ENCODE data around the gene PPFIA3. TPM values are rescaled to one million over a fixed set of nuclear protein-coding genes. Genes with fewer than 3 reads are reported as not detected.

PPFIA3 gene
- total and polyA plus RNA-seq, 2 of the 8 experiments (the other 6 are each of a cell fraction or from before 2014, with no cell fraction given) = 15.9 to 25.3 TPM

- WGBS, 2 experiments (ENCODE audit: extremely low coverage in 1 of 2, insufficient coverage in 1 of 2, insufficient read length in 1 of 2, insufficient replicate concordance in 2 of 2, low coverage in 1 of 2, low lambda C conversion rate in 2 of 2, missing lambda C conversion rate in 1 of 2) = 79% methylated on average over 8 of the region's 8 CpGs; no CpG with 5 or more reads in 1 of the 2 experiments
- DNase-seq (ENCODE audit: low read depth in 1 of 2, low spot score in 2 of 2) = peak; percentile 66 to 90
- no peak overlapping the region for H4K91ac ChIP-seq (replicated peaks; ENCODE audit: insufficient read length, low read length)
- peak; percentile 88 to 95 for TF ChIP-seq RAD21 (IDR thresholded peaks at IDR 0.05 in 1 of 2, conservative IDR thresholded peaks at IDR 0.05 in 1 of 2; ENCODE audit: low read depth in 2 of 2, low read length in 2 of 2)
- no peak for TF ChIP-seq KDM4A (IDR thresholded peaks at IDR 0.05; ENCODE audit: low read depth, low read length, severe bottlenecking)
- TF ChIP-seq POLR2A (IDR thresholded peaks at IDR 0.05; ENCODE audit: control extremely low read depth in 1 of 2, low read depth in 2 of 2, low read length in 2 of 2) = peak in 1 of 2 experiments; percentile 54; a peak in 2 of 3 replicates
- no peak for TF ChIP-seq TAF1 (IDR thresholded peaks at IDR 0.05; ENCODE audit: low read depth, low read length)
- no peak for TF ChIP-seq RNF2 (IDR thresholded peaks at IDR 0.05; ENCODE audit: borderline replicate concordance, low read depth, low read length, missing control alignments, poor library complexity, severe bottlenecking)
- TF ChIP-seq CTCF (IDR thresholded peaks at IDR 0.05; ENCODE audit: control extremely low read depth in 1 of 3, insufficient read depth in 1 of 3, low read depth in 1 of 3, low read length in 3 of 3) = peak; percentile 95 to 99 (median 98)
- TF ChIP-seq YY1 (IDR thresholded peaks at IDR 0.05; ENCODE audit: low read depth, low read length) = no peak
- TF ChIP-seq SIX5 (IDR thresholded peaks at IDR 0.05; ENCODE audit: low read depth, low read length) = no peak
Measured at GRCh38 chr19:49097453-49098288, 21.7 kb upstream of the PPFIA3 start.

More at GRCh38 chr19:49097453-49098288, 21.7 kb upstream of the PPFIA3 start:
- peaks cover 32 to 66% (median 56%) of the 10 kb centered on the region in 4 experiments for H3K36me3 ChIP-seq (ENCODE audit: control insufficient read depth in 2 of 4, insufficient read depth in 4 of 4, low read length in 3 of 4)
- H3K4me1 ChIP-seq (replicated peaks in 1 of 4; ENCODE audit: control insufficient read depth in 3 of 4, insufficient read depth in 4 of 4, low read length in 3 of 4) = no peaks in the 10 kb centered on the region
- no peak overlapping the region for H3K14ac ChIP-seq (ENCODE audit: insufficient read length)
- no peak overlapping the region for H4K5ac ChIP-seq (ENCODE audit: insufficient read length, low read depth, low read length)
- CTCF ChIA-PET (ENCODE audit: partially characterized antibody) = interaction anchor here (0.7 to 3.8 kb wide), 45 partner anchors 8 to 165 kb away, joined by 3 to 38 read pairs (median 6); partner anchors contain the start of genes GYS1, HRC, KCNA7 and LIN7B
- H3K56ac ChIP-seq (replicated peaks; ENCODE audit: insufficient read length, low read depth, low read length) = no peak overlapping the region
- no peak overlapping the region for H3K4ac ChIP-seq (replicated peaks; ENCODE audit: insufficient read length, low read depth, low read length)
- H4K20me1 ChIP-seq (replicated peaks in 1 of 2; ENCODE audit: control insufficient read depth in 1 of 2, insufficient read depth in 2 of 2, low read length in 2 of 2) = peaks cover 15 to 27% of the 10 kb centered on the region in 2 experiments
- H3K79me2 ChIP-seq (ENCODE audit: control insufficient read depth in 1 of 2, insufficient read depth in 2 of 2, low read length in 2 of 2) = peaks cover 0 to 40% of the 10 kb centered on the region in 2 experiments; a peak in 2 of 4 replicates
- H2BK20ac ChIP-seq (ENCODE audit: low read length) = no peak overlapping the region
- peak overlapping the region; percentile 21; the same call in 1 of the 2 replicates for H3K27ac ChIP-seq (ENCODE audit: low read depth, low read length)
- H3K18ac ChIP-seq (ENCODE audit: extremely low read depth, low read length) = no peak overlapping the region
- H3K79me1 ChIP-seq (ENCODE audit: low read depth, low read length) = peaks cover 17% of the 10 kb centered on the region
- H3K9ac ChIP-seq (replicated peaks in 1 of 4; ENCODE audit: extremely low read depth in 1 of 4, low read depth in 3 of 4, low read length in 3 of 4) = no peak overlapping the region
- H2BK15ac ChIP-seq (ENCODE audit: low read length) = no peak overlapping the region
- H3K9me3 ChIP-seq (ENCODE audit: insufficient read depth in 2 of 2, low read depth in 1 of 2, low read length in 1 of 2) = no peaks in the 10 kb centered on the region
- no peak overlapping the region for H3K4me3 ChIP-seq (ENCODE audit: extremely low read depth in 1 of 4, insufficient read depth in 2 of 4, low read depth in 3 of 4, low read length in 4 of 4)
- peak; percentile 94 for FAIRE-seq
- H3K23ac ChIP-seq (ENCODE audit: insufficient read length) = no peak overlapping the region
- no peak overlapping the region for H2BK12ac ChIP-seq (ENCODE audit: low read depth, low read length)
- POLR2A ChIA-PET (ENCODE audit: partially characterized antibody) = interaction anchor here (0.5 to 10.1 kb wide), 12 partner anchors 9 to 126 kb away, joined by 3 to 67 read pairs (median 5); partner anchors contain the start of genes GYS1, LIN7B, PPFIA3 and RUVBL2
- H2AK5ac ChIP-seq (ENCODE audit: low read depth, low read length) = no peak overlapping the region
- no peak overlapping the region for H3K4me2 ChIP-seq (ENCODE audit: insufficient read depth in 1 of 2, low read depth in 2 of 2, low read length in 2 of 2)
- no peak overlapping the region for H2AFZ ChIP-seq (ENCODE audit: low read length)
- H2BK120ac ChIP-seq (replicated peaks; ENCODE audit: low read depth, low read length) = no peak overlapping the region
- H2BK5ac ChIP-seq (ENCODE audit: low read depth, low read length) = no peak overlapping the region
- no peaks in the 10 kb centered on the region for H3K27me3 ChIP-seq (replicated peaks in 1 of 4; ENCODE audit: control insufficient read depth in 3 of 4, extremely low read depth in 1 of 4, insufficient read depth in 3 of 4, low read length in 3 of 4)
- H4K8ac ChIP-seq (ENCODE audit: extremely low read depth, insufficient read depth, low read length) = no peak overlapping the region
- no peaks in the 10 kb centered on the region for H3K23me2 ChIP-seq (ENCODE audit: low read depth, low read length)

Data from H1 (cell line).